WTC11 (cell line): ENCODE results near the gene MEAK7. TPM values are rescaled to one million over a fixed set of nuclear protein-coding genes. Genes with fewer than 3 reads are reported as not detected.

Source experiments
- total RNA-seq: library from RNA; stranded (reverse); gene quantifications from 3 replicates; pipeline ENCODE4 v1.2.3, GENCODE V29; 2021

MEAK7 gene
- total RNA-seq, 1 experiment from 2014 or later: 14.4 TPM

Other genes starting within 250 kb of the MEAK7 start
- gene WFDC1, start 209.8 kb downstream of the MEAK7 start, total RNA-seq: 0.32 to 0.50 TPM (median 0.41 TPM) in 3 replicates
- 2.4 to 4.3 TPM (median 2.8 TPM) in 3 replicates for gene ATP2C2, start 136.1 kb downstream of the MEAK7 start, total RNA-seq
- gene COTL1, start 113.4 kb upstream of the MEAK7 start, total RNA-seq: 102 to 122 TPM (median 122 TPM) in 3 replicates
- gene KLHL36, start 143.9 kb upstream of the MEAK7 start, total RNA-seq: 55.7 to 56.1 TPM (median 55.8 TPM) in 3 replicates
- gene USP10, start 195.3 kb upstream of the MEAK7 start, total RNA-seq: 138 to 152 TPM (median 139 TPM) in 3 replicates